SK-N-MC (cell line): ENCODE data around the gene CACNG8.
"Not testable (repeated sequence)": the region's sequence is repeated elsewhere in the genome, so short reads cannot be mapped to it uniquely, and the experiment has no call there.

Source experiments
- DNase-seq: peaks from one replicate; pipeline ENCODE4 v3.0.0-alpha.2; 2011; ENCODE audit warnings: low read depth, low spot score
- H3K27ac ChIP-seq: fragments of 200-600 bp; sonication (generic); 2 replicates; pipeline ENCODE4 v1.5.1; 2016; ENCODE audit warnings: mixed run types
- H3K36me3 ChIP-seq: fragments of 200-600 bp; sonication (generic); 2 replicates; pipeline ENCODE4 v1.6.1; 2017; ENCODE audit warnings: antibody characterized with exemption, low read length, mixed read lengths; ENCODE audit not compliant: insufficient read depth
- H3K4me3 ChIP-seq: fragments of 200-600 bp; sonication (generic); 2 replicates; pipeline ENCODE4 v1.5.1; 2016
- H3K9ac ChIP-seq: fragments of 200-600 bp; sonication (generic); 2 replicates; pipeline ENCODE4 v1.8.0; 2017; ENCODE audit warnings: mixed run types, mixed read lengths; ENCODE audit not compliant: insufficient read length
- H3K9me3 ChIP-seq: fragments of 200-600 bp; sonication (generic); 2 replicates; pipeline ENCODE4 v1.6.1; 2017; ENCODE audit warnings: low read depth, mild to moderate bottlenecking, antibody characterized with exemption, low read length, moderate library complexity, mixed read lengths
- EZH2 ChIP-seq: fragments of 200-600 bp; sonication (generic); IDR thresholded peaks from one replicate; pipeline ENCODE4 v1.6.1; 2017; ENCODE audit warnings: antibody characterized with exemption
- FOXP2 ChIP-seq: optimal IDR thresholded peaks from 2 replicates; pipeline ENCODE3; 2011; ENCODE audit warnings: mild to moderate bottlenecking, moderate library complexity; ENCODE audit not compliant: insufficient read depth; ENCODE audit errors: extremely low read length, control extremely low read depth
- POLR2AphosphoS5 ChIP-seq: IDR thresholded peaks from 2 replicates; pipeline ENCODE4 v1.6.1; 2012; ENCODE audit warnings: mild to moderate bottlenecking, low read depth, low read length, borderline replicate concordance

Gene CACNG8

DNA sequence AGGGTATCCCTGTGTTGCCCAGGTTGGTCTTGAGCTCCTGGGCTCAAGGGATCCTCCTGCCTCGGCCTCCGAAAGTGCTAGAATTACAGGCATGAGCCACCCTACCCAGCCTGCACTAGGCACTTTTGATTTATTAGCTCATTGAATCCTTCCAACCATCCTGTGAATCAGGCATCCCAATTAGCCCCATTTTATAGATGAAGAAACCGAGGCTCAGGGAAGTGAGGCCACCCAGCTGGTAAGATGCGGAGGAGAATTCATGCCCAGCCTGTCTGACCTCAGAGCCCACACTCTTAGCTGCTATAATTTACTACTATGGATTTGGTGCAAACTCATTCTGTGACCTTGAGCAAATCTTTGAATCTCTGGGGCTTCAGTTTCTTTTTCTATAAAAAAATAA is 17.8 kb upstream of the CACNG8 start:
- no peak overlapping the region for H3K27ac ChIP-seq
- H3K9ac ChIP-seq, result no peak overlapping the region
- H3K9me3 ChIP-seq, result no peaks in the 10 kb centered on the region
- no peak overlapping the region for H3K4me3 ChIP-seq
- H3K36me3 ChIP-seq, result no peaks in the 10 kb centered on the region
- no peak for DNase-seq
- TF ChIP-seq FOXP2 (no peak), EZH2 (no peak), POLR2AphosphoS5 (no peak)

- Histone ChIP-seq H3K9ac (no peak overlapping the region), H3K36me3 (no peaks in the 10 kb centered on the region), H3K27ac (no peak overlapping the region), H3K4me3 (no peak overlapping the region), H3K9me3 (no peaks in the 10 kb centered on the region)
- TF ChIP-seq POLR2AphosphoS5 (no peak), EZH2 (no peak), FOXP2 (no peak)
- DNase-seq, result no peak
These were observed 17.3 kb upstream of the CACNG8 start for GRCh38 chr19:53945441-53945840.

DNA sequence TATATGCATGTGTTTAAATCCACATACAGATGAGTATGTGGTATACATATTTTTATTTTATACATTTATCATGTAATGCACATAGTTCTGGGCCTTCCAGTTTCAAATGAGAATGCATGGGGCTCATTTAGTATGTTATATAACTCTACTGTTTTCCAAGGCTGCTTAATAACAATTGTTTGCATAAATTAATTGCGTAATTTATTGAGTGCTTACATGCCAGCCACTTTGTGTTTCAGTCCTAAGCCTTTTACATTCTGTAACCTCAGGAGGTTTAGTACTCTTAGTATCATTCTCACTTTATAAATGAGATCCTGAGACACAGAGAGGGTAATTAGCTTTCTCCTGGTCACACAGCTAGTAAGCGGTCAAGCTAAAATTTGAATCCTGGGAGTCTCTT is 16.7 kb upstream of the CACNG8 start:
- H3K9ac ChIP-seq, result no peak overlapping the region
- TF ChIP-seq FOXP2 (no peak), POLR2AphosphoS5 (no peak)
- no peak overlapping the region for H3K4me3 ChIP-seq
- DNase-seq, result no peak
- no peaks in the 10 kb centered on the region for H3K9me3 ChIP-seq
- H3K36me3 ChIP-seq, result no peaks in the 10 kb centered on the region
- no peak overlapping the region for H3K27ac ChIP-seq

DNA sequence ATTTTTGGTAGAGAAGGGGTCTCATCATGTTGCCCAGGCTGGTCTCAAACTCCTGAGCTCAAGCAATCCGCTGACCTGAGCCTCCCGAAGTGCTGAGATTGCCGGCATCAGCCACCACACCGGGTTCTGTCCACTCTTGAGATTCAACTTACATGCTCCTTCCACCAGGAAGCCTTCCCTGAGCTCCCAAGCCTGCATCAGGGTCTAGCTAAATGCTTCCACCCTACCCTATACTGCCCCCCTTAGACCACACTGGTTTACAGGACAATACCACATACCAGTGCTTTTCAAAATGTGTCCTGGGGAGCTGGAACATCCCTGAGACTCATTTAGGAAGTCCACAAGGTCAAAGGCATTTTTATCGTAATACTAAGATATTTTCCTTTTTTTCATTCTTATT is 15.1 kb upstream of the CACNG8 start:
- no peak overlapping the region for H3K4me3 ChIP-seq
- H3K9ac ChIP-seq, result no peak overlapping the region
- H3K36me3 ChIP-seq, result no peaks in the 10 kb centered on the region
- H3K9me3 ChIP-seq, result no peaks in the 10 kb centered on the region
- H3K27ac ChIP-seq, result no peak overlapping the region
- TF ChIP-seq EZH2 (no peak), POLR2AphosphoS5 (no peak), FOXP2 (no peak)
- DNase-seq, result no peak

DNA sequence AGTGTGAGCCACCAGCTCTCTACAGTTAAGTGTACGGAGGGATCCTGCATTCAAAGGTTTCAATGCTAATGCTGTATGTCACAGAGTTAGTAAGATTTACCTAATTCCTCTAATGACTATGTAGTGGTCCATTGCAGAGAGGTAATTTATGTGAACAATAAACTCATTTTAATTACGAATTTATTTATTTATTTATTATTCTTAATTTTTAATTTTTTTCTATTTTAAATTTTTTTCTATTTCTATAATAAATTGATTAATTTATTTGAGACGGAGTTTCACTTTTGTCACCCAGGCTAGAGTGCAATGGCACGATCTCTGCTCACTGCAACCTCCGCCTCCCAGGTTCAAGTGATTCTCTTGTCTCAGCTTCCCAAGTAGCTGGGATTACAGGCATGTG is 14.1 kb upstream of the CACNG8 start:
- not testable (repeated sequence) for H3K9ac ChIP-seq, H3K27ac ChIP-seq, H3K4me3 ChIP-seq, H3K9me3 ChIP-seq, H3K36me3 ChIP-seq, DNase-seq

GRCh38 chr19:53951436-53951835 is 11.3 kb upstream of the CACNG8 start:
- DNase-seq, result no peak
- Histone ChIP-seq H3K4me3 (no peak overlapping the region), H3K9ac (no peak overlapping the region), H3K9me3 (no peaks in the 10 kb centered on the region), H3K36me3 (no peaks in the 10 kb centered on the region), H3K27ac (no peak overlapping the region)
- no peak for TF ChIP-seq POLR2AphosphoS5
- no peak for TF ChIP-seq FOXP2
- TF ChIP-seq EZH2, result no peak

GRCh38 chr19:53951947-53952346 is 10.8 kb upstream of the CACNG8 start:
- no peak overlapping the region for H3K4me3 ChIP-seq
- no peaks in the 10 kb centered on the region for H3K36me3 ChIP-seq
- H3K27ac ChIP-seq, result no peak overlapping the region
- TF ChIP-seq EZH2 (no peak), FOXP2 (no peak), POLR2AphosphoS5 (no peak)
- DNase-seq, result no peak
- no peak overlapping the region for H3K9ac ChIP-seq
- H3K9me3 ChIP-seq, result no peaks in the 10 kb centered on the region

DNA sequence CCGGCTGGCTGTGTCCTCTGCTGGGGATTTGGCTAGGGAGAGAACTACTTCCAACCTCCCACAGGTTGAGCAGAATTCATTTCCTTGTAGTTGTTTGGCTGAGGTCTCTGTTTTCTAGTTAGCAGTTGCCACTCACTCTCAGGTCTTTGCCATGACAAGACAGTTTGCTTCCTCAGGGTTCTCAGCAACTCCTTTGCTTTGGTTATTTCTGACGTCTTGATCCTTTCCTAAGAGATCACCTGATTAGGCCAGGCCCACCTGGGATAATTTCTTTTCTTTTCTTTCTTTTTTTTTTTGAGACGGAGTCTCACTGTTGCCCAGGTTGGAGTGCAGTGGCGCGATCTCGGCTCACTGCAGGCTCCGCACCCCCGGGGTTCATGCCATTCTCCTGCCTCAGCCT is 9.4 kb upstream of the CACNG8 start:
- Histone ChIP-seq H3K4me3 (no peak overlapping the region), H3K9ac (no peak overlapping the region), H3K36me3 (no peaks in the 10 kb centered on the region), H3K9me3 (no peaks in the 10 kb centered on the region), H3K27ac (no peak overlapping the region)
- no peak for DNase-seq
- no peak for TF ChIP-seq EZH2
- TF ChIP-seq POLR2AphosphoS5, result no peak
- no peak for TF ChIP-seq FOXP2

- H3K4me3 ChIP-seq, result no peak overlapping the region
- DNase-seq, result no peak
- no peaks in the 10 kb centered on the region for H3K9me3 ChIP-seq
- no peak overlapping the region for H3K27ac ChIP-seq
- no peak overlapping the region for H3K9ac ChIP-seq
- H3K36me3 ChIP-seq, result no peaks in the 10 kb centered on the region
- TF ChIP-seq POLR2AphosphoS5 (no peak), EZH2 (no peak), FOXP2 (no peak)
These were observed 5.1 kb upstream of the CACNG8 start for GRCh38 chr19:53957448-53958167.
